Kidney (tissue), 14 donors: ENCODE data around the gene ZNF334. TPM values are rescaled to one million over a fixed set of nuclear protein-coding genes. Genes with fewer than 3 reads are reported as not detected.

Experiments used
- DNase-seq, 5 donors: peaks; one replicate each; pipeline ENCODE4 v3.0.0-alpha.2; 2013 to 2020
- FAIRE-seq: peaks from 2 replicates; lab custom pipeline; 2012; peaks lifted over from hg19 to GRCh38; lab: Jason Lieb, UNC
- H3K27ac ChIP-seq, 2 donors: one replicate each; pipeline ENCODE4 v1.7.0; 2013; ENCODE audit warnings: low read depth in 2 of 2, low read length in 2 of 2, inconsistent platforms in 1 of 2
- H3K27me3 ChIP-seq: one replicate; pipeline ENCODE4 v1.7.1; 2013; ENCODE audit warnings: low read length, inconsistent platforms; ENCODE audit not compliant: control insufficient read depth, insufficient read depth
- H3K36me3 ChIP-seq, 3 donors: one replicate each; pipeline versions ENCODE4 v1.7.0 to v1.7.1; 2013; ENCODE audit warnings: low read length in 3 of 3, control low read depth in 1 of 3, inconsistent platforms in 1 of 3; ENCODE audit not compliant: insufficient read depth in 3 of 3, control insufficient read depth in 2 of 3
- H3K4me1 ChIP-seq, 3 donors: one replicate each; pipeline versions ENCODE4 v1.7.0 to v1.7.1; 2013; ENCODE audit warnings: low read length in 3 of 3, inconsistent platforms in 1 of 3, low read depth in 1 of 3; ENCODE audit not compliant: control insufficient read depth in 2 of 3, insufficient read depth in 2 of 3
- H3K4me3 ChIP-seq, 3 donors: one replicate each; pipeline versions ENCODE4 v1.7.0 to v1.8.1; 2013; ENCODE audit warnings: low read length in 3 of 3, control low read depth in 1 of 3, inconsistent platforms in 1 of 3
- H3K9ac ChIP-seq, 3 donors: one replicate each; pipeline versions ENCODE4 v1.7.0 to v1.7.1; 2013; ENCODE audit warnings: low read length in 3 of 3, control low read depth in 1 of 3, inconsistent platforms in 1 of 3
- H3K9me3 ChIP-seq, 3 donors: one replicate each; pipeline versions ENCODE4 v1.7.0 to v1.7.1; 2013; ENCODE audit warnings: low read length in 3 of 3, control low read depth in 1 of 3, inconsistent platforms in 1 of 3; ENCODE audit not compliant: control insufficient read depth in 2 of 3, insufficient read depth in 1 of 3
- intact Hi-C: fragments of 100-400 bp; cut with DNase I; formaldehyde crosslinking; loops from one replicate; pipeline ENCODE4 v1.11.1; 2022
- polyA plus RNA-seq: library from polyadenylated mRNA; stranded (reverse); fragments of 350-450 nt; fragmentation: Illumina TruSeq; extraction: RNeasy Lipid Tissue Mini Kit (QIAGEN cat#74804); gene quantifications from one replicate; pipeline ENCODE4 v1.2.3, GENCODE V29; 2014; ENCODE audit warnings: low read depth, low replicate concordance; ENCODE audit not compliant: insufficient read depth
- total RNA-seq: library from RNA; stranded (reverse); fragmentation: NEBNext Ultra II Directional; extraction: Animal tissue kit (Norgen Biotek cat#: 25700); gene quantifications from one replicate; pipeline ENCODE4 v1.2.1, GENCODE V29; 2021
- TF ChIP-seq, protein P1 (sequence below): IDR thresholded peaks from 3 replicates; pipeline ENCODE4 v1.5.1; 2012; ENCODE audit warnings: mild to moderate bottlenecking, moderate library complexity, borderline replicate concordance; ENCODE audit not compliant: insufficient read depth; ENCODE audit errors: extremely low read depth
- donor health status: control.
- donor health status: control.
- donor health status: control.
- donor health status: control.
- donor health status: control.
- donor health status: DM: yes; HTN: yes; CAD: no.
- donor health status: Normal renal cell carcinoma (clear cell type).

ZNF334 gene
- total and polyA plus RNA-seq, 2 donors from 2014 or later = 3.7 to 8.2 TPM

DNA sequence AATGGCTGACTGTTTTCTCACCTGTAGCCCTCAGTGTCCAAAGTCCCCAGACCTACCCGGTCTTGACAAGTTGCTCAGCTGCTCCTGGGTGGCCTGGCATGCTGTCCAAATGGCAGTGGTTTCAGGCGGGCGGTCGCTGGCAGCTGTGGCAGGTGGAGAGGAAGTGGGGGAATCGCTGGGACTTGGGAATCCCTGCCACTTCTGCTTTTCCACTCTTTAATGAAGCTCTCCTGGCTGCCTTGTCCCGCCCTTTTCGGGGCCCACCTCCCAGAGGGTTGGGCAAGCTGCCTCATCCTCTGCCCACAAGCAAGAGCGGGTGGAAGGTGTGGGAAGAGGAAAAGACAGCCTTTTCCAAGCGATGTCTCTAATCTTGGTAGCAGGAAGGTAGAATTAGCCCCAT lies 37.1 kb upstream of the ZNF334 start, which contains the start of gene OCSTAMP:
Gene OCSTAMP (minus strand): TSS at position 194 of the 400 bp plus-strand sequence. CDS start 94 bp downstream, at position 100.
- Histone ChIP-seq H3K4me1 (no peaks in the 10 kb centered on the region), H3K9ac (no peak within 1 kb of the TSS), H3K27me3 (no peaks in the 10 kb centered on the region), H3K4me3 (no peak within 1 kb of the TSS), H3K27ac (no peak within 1 kb of the TSS), H3K9me3 (peaks cover 0 to 3% (median 0%) of the 10 kb centered on the region in 3 donors), H3K36me3 (no peaks in the 10 kb centered on the region)
- FAIRE-seq (no peak), DNase-seq (no peak)
- TF ChIP-seq, protein P1, sequence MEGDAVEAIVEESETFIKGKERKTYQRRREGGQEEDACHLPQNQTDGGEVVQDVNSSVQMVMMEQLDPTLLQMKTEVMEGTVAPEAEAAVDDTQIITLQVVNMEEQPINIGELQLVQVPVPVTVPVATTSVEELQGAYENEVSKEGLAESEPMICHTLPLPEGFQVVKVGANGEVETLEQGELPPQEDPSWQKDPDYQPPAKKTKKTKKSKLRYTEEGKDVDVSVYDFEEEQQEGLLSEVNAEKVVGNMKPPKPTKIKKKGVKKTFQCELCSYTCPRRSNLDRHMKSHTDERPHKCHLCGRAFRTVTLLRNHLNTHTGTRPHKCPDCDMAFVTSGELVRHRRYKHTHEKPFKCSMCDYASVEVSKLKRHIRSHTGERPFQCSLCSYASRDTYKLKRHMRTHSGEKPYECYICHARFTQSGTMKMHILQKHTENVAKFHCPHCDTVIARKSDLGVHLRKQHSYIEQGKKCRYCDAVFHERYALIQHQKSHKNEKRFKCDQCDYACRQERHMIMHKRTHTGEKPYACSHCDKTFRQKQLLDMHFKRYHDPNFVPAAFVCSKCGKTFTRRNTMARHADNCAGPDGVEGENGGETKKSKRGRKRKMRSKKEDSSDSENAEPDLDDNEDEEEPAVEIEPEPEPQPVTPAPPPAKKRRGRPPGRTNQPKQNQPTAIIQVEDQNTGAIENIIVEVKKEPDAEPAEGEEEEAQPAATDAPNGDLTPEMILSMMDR = no peak
- intact Hi-C loops = no loop called here

DNA sequence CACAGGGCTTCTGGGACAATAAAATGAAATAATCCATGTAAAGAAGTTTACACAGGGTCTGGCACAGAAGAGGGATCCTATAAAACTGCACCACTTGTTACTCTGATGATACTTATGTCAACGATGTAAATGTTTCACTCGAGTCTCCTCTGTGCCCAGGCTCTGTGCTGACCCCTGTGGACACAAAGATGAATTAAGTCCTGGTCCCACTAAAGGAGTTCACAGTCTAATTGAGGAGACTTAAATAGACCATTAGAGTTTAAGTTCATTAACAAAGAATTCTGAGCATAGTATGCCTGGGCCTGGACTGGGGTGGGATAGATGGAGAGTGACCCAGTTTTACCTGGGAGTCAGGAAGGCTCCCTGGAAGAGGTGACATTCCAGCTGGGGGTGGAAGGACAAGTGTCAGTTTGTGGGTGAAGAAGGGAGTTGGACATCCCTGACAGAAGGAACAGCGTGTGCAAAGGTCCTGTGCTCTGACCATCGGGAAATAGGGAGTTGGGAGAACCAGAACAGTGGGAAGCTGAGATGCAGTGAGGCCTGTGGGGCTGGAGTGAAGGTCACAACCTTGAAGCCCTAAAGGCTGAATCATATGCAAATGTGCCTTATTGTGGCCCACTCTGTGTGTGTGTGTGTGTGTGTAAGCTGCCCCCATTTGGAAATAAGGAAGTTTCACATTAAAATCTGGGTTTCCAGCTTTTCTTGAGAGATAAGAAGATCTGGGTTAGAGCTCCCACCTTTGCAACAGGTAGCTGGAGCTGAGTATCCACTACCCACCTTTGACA lies 36.0 kb upstream of the ZNF334 start:
- no peak overlapping the region for H3K9ac ChIP-seq
- H3K27me3 ChIP-seq = no peaks in the 10 kb centered on the region
- peaks cover 0 to 3% (median 0%) of the 10 kb centered on the region in 3 donors for H3K9me3 ChIP-seq
- H3K36me3 ChIP-seq = no peaks in the 10 kb centered on the region
- no peaks in the 10 kb centered on the region for H3K4me1 ChIP-seq
- no peak for DNase-seq
- TF ChIP-seq, protein P1 = no peak
- no peak overlapping the region for H3K4me3 ChIP-seq
- intact Hi-C loops = no loop called here
- no peak overlapping the region for H3K27ac ChIP-seq
- no peak for FAIRE-seq

DNA sequence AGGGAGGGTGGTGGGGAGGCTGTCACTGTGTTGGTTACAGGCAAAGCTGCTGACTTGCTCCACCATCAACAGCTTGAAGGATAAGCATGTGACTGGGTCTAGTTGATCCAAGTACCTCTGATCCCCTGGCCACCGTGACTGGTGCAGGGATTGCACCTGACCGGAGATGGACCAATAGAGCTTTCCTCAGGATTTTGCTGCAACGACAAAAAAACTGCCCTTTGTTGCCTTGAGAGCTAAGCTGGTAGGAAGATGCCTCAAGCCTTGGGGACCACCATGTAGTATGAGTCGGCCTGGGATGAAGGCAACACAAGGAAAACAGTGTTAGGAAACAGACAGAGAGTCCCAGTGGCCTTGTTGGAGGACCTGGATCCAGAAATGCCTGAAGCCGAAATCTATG lies 35.3 kb upstream of the ZNF334 start:
- H3K9me3 ChIP-seq = peaks cover 0 to 3% (median 0%) of the 10 kb centered on the region in 3 donors
- H3K27me3 ChIP-seq = no peaks in the 10 kb centered on the region
- DNase-seq = no peak
- no peaks in the 10 kb centered on the region for H3K4me1 ChIP-seq
- intact Hi-C loops = no loop called here
- no peak overlapping the region for H3K4me3 ChIP-seq
- H3K27ac ChIP-seq = no peak overlapping the region
- no peak for FAIRE-seq
- TF ChIP-seq, protein P1 = no peak
- no peaks in the 10 kb centered on the region for H3K36me3 ChIP-seq
- no peak overlapping the region for H3K9ac ChIP-seq
